ENCODE results near the gene SPOPL. TPM values are rescaled to one million over a fixed set of nuclear protein-coding genes. Genes with fewer than 3 reads are reported as not detected.

The SPOPL gene
- total and polyA plus RNA-seq, 12 donors: 2.2 to 19.9 (median 13.9) TPM

- Histone ChIP-seq H3K4me3 (no peak overlapping the region), H3K36me3 (no peaks in the 10 kb centered on the region), H3K27ac (no peak overlapping the region), H3K27me3 (no peaks in the 10 kb centered on the region), H3K9me3 (peaks cover 0 to 8% (median 0%) of the 10 kb centered on the region in 11 donors), H3K4me1 (peaks cover 0 to 44% (median 32%) of the 10 kb centered on the region in 9 donors)
- intact Hi-C loops (cut with DNase I): no loop called here
- no peak for ATAC-seq
- WGBS, 2 donors: 97 to 99% methylated on average over 3 of the region's 3 CpGs
- no peak for DNase-seq
- TF ChIP-seq CTCF (IDR thresholded peaks at IDR 0.05): no peak
Measured at GRCh38 chr2:138510319-138510718, 8.7 kb downstream of the SPOPL start.

GRCh38 chr2:138512672-138513071, 11.1 kb downstream of the SPOPL start:
- no peak for TF ChIP-seq CTCF (IDR thresholded peaks at IDR 0.05)
- DNase-seq (no peak), ATAC-seq (no peak)
- intact Hi-C loops (cut with DNase I): no loop called here
- no peak overlapping the region for H3K27ac ChIP-seq
- WGBS, 2 donors: 83 to 97% methylated on average over 1 of the region's 1 CpG
- H3K9me3 ChIP-seq: peaks cover 0 to 8% (median 0%) of the 10 kb centered on the region in 11 donors
- H3K36me3 ChIP-seq: no peaks in the 10 kb centered on the region
- no peaks in the 10 kb centered on the region for H3K27me3 ChIP-seq
- no peak overlapping the region for H3K4me3 ChIP-seq
- peaks cover 4 to 40% (median 27%) of the 10 kb centered on the region in 9 donors for H3K4me1 ChIP-seq

- no peaks in the 10 kb centered on the region for H3K27me3 ChIP-seq
- peaks cover 0 to 8% (median 0%) of the 10 kb centered on the region in 11 donors for H3K9me3 ChIP-seq
- intact Hi-C loops (cut with DNase I): no loop called here
- ATAC-seq (no peak), DNase-seq (no peak)
- no peaks in the 10 kb centered on the region for H3K36me3 ChIP-seq
- H3K4me1 ChIP-seq: peaks cover 4 to 39% (median 28%) of the 10 kb centered on the region in 9 donors
- TF ChIP-seq CTCF (IDR thresholded peaks at IDR 0.05): no peak
- no peak overlapping the region for H3K4me3 ChIP-seq
- H3K27ac ChIP-seq: no peak overlapping the region
- WGBS, 2 donors: 67 to 75% methylated on average over 3 of the region's 3 CpGs
Measured at GRCh38 chr2:138514173-138514572, 12.6 kb downstream of the SPOPL start.

GRCh38 chr2:138515092-138515491, 13.5 kb downstream of the SPOPL start:
- ATAC-seq (no peak), DNase-seq (no peak)
- no peak for TF ChIP-seq CTCF (IDR thresholded peaks at IDR 0.05)
- no peaks in the 10 kb centered on the region for H3K36me3 ChIP-seq
- H3K27me3 ChIP-seq: no peaks in the 10 kb centered on the region
- peaks cover 4 to 48% (median 34%) of the 10 kb centered on the region in 9 donors for H3K4me1 ChIP-seq
- H3K4me3 ChIP-seq: no peak overlapping the region
- WGBS, 2 donors: 88 to 92% methylated on average over 3 of the region's 3 CpGs
- H3K9me3 ChIP-seq: peaks cover 0 to 8% (median 0%) of the 10 kb centered on the region in 11 donors
- intact Hi-C loops (cut with DNase I): no loop called here
- no peak overlapping the region for H3K27ac ChIP-seq
